ENCODE measurements around the gene KMT2D.

The KMT2D gene

DNA sequence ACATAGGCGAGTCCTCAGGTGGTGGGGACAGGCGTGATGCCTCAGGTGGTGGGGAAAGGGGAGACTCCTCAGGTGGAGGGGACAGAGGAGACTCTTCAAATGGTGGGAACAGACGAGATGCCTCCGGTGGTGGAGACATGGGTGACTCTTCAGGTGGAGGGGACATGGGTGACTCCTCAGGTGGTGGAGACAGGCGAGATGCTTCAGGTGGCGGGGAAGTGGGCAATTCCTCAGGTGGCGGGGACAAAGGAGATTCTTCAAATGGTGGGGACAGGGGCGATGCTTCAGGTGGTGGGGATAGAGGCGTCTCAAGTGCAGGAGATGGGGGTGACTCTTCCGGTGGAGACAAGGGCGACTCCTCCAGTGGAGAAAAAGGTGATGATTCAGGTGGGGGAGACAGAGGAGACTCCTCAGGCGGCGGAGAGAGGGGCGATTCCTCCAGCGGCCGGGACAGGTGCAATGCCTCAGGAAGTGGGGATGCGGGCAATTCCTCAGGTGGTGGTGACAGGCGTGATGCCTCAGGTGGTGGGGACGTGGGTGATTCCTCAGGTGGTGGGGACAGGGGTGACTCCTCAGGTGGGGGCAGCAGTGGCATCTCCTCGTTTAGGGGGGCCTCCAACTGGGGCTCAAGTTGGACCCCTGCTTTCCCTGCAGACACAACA lies 8.7 kb downstream of the KMT2D start:
- no peak for ATAC-seq

DNA sequence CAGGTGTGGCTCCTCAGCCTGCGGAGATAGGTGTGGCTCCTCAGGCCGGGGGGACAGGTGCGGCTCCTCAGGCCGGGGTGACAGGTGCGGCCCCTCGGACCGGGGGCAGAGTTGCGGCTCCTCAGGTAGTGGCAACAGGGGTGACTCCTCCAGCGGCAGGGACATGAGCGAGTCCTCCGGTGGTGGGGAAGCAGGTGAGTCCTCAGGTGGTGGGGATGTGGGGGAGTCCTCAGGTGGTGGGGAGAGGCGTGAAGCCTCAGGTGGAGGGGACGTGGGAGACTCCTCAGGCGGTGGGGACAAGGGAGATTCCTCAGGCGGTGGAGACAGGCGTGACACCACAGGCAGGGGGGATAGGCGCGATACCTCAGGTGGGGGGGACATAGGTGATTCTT lies 9.2 kb downstream of the KMT2D start:
- ATAC-seq, result no peak

DNA sequence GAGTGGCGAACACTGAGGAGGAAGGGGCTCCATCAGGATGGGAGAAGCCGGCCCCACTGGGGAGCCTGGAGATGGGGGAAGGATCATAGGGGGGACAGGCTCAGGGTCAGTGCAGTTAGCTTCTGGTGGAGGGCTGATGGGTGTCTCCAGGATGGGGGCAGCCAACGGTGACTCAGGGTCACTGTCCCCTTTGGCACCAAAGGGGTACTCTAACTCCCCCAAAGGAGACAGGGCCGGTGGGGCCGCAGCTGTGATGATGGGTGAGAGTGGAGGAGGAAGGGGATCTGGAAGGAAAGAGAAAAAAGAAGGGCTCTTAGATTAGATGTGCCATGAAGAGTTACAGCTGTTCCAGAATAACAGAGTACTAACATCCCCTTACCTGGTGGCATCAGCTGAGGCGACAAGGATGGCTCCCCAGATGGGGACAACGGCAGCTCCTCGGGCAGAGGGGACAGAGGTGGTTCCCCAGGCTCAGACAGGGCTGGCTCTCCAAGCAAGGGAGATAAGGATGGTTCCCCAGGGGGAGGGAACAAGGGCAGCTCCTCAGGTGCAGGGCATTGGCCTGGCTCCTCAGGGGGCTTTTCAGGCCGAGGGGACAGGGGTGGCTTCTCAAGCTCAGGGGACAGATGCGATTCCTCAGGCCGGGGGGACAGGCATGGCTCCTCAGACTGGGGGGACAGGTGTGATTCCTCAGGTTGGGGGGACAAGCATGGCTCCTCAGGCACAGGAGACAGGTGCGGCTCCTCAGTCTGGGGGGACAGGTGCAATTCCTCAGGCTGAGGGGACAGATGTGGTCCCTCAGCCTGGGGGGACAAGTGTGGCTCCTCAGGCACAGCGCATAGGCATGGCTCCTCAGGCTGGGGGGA lies 9.9 kb downstream of the KMT2D start:
- no peak for ATAC-seq

DNA sequence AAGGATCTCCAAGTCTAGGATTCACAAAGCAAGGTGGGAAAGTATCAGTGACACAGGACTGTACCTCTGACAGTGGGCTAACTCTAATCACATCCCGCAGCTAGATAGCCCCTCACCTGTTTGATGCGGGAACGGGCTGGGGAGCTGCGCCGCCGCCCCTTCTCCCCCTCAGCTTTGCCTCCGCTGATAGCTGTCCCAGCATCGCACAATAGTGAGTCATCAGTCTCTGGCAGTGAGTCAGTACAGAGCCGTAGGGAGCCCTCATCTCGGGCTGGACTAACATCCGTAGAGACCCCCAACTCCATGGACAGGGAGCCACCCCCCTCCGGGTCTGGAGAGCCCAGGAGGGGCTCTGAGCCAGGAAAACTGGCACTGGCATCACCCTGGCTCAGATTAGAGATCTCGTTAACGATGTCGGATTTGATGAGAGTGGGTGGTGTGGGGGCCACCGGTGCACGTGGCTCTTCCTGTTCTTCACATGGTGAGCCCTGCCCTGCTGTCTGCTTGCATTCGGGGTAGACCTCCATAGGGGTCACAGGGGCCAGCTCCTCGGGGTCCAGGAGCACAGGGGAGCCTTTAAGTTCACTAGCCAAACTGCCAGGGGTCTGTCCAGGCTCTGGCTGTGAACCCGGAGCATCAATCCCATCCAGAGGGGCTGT lies 10.9 kb downstream of the KMT2D start:
- no peak for ATAC-seq

DNA sequence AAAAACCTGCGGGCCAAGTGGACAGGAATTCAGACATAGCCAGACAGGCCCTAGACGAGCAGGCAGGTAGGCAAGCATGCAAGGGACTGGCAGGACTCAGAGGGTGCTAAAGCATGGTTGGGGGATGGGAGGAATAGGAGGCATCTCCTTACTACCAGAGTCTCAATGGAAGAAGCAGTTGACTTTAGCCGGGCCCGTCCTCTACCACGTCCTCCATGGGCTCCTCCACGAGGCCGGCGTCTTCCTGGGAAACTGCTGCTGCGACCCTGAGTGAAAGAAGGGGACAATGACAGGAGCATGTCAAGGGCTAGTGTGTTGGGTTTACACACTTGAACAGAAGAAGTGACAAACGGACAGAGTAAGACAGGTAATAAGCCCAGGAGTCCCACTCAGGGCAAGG lies 11.6 kb downstream of the KMT2D start:
- ATAC-seq, result no peak

DNA sequence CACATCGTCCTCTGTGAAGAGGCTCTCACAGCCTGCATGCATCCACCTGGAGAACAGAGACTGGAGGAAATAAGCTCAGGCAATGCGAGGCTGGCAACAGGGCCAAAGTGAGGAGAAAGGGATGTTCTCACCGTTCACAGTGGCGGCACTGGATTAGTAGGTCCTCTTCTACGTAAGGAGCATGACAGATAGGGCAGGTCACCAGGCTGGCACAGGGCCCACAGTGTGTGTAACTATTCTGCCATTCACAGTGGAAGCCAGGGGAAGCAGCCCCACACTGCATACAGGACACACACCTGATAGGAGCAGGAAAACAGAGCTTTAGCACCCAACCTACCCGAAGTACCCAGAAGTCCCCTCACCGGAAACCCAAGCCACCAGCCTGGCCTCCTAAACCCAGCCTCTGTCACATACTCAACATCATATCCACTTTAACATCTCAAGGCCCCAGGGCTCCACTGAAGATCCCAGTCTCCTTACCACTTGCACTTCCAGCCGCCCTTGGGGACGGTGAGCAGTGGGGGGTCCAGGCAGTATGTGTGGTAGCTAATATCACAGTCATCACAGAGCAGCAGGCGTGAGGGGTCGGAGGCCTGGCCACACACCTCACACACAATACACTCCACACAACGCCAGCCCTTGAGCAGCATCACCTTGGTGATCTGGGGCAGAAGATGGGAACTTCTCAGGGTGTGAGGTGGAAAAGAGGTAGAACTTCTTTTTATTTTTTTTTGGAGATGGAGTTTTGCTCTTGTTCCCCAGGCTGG lies 14.3 kb downstream of the KMT2D start:
- no peak for ATAC-seq

DNA sequence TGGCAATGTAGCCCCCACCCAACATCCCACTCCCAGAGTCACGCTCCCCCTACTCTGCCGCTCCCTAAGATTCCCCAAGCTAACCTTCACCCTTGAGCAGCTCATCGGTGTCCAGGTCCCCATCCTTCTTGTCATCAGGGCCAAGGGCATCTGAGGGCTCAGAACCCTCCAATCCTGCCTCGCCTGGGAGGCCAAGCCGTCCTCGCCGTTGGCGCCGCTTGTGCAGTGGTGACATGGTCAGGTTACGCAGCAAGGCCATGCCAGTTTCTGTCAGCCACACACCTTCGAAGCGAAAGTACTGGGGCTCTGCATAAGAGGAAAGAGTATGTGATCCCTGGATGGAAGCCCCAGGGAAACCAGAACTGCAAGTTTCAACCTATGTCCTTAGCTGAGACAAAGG lies 15.9 kb downstream of the KMT2D start:
- no peak for ATAC-seq

DNA sequence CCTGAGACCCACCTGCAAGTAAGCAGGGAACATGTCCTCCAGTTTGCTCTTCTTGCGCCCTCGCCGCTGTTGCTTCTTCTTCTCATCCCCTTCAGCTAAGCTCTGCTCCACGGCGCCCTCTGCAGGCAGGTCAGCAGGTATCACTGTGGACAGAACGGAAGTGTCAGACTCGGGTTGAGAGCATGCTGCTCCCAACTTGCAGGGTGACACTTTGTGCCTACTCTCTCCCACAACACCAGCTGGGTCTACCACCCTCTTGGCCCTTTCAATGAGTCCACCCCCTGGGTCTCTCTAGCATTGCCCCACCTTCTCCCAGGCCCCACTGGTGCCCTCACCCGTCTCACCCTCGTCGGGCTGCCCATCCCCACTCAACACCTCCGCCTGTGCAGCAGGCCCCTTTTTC lies 16.7 kb downstream of the KMT2D start:
- peak; percentile 78 to 83 for ATAC-seq

DNA sequence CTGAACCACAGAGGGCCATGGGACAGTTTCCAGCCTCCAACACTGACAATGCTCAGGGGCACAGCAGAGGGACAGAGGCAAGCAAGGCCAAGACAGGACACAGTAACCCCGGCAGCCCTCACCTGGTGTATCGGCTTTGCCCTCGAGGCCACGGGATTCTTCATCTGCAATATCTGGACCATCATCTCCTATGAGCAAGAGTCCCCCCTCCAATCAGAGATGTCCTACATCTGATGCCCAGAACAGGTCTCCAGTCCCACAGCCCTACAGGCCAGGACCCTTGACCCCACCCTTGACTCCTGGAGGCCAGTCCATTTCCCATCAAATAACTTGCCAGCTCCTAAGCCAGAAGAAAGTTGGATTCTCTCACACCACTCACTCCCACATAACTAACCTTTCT lies 17.4 kb downstream of the KMT2D start:
- ATAC-seq, result no peak

DNA sequence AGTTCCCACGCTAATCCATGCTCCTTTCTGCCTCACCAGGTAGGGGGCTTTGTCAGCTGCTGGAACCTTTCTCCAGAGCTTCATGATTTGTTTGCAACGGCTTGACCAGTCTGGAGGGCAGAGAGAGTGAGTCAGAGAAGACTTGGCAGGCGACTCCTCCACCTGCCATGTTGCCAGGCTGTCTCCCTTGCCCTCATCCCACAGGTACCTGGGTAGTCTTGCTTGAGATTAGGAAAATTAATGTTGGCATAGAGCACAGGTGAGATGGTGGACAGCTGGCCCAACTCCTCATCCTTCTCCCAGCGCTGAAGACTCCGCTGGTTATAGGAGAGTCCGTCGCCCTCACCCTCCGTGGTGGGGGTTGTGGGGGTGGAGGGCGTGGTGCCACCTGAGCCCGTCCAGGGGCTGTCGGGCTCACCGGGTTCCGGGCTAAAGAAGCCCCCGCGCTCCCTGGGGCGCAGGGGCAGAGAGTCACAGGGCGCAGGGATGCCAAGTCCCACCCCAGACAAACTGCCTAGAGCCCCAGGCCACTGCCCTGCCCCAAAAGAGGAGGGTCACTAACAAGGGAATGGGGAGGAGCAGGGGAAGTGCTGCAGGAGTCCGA lies 18.6 kb downstream of the KMT2D start:
- ATAC-seq, result no peak

DNA sequence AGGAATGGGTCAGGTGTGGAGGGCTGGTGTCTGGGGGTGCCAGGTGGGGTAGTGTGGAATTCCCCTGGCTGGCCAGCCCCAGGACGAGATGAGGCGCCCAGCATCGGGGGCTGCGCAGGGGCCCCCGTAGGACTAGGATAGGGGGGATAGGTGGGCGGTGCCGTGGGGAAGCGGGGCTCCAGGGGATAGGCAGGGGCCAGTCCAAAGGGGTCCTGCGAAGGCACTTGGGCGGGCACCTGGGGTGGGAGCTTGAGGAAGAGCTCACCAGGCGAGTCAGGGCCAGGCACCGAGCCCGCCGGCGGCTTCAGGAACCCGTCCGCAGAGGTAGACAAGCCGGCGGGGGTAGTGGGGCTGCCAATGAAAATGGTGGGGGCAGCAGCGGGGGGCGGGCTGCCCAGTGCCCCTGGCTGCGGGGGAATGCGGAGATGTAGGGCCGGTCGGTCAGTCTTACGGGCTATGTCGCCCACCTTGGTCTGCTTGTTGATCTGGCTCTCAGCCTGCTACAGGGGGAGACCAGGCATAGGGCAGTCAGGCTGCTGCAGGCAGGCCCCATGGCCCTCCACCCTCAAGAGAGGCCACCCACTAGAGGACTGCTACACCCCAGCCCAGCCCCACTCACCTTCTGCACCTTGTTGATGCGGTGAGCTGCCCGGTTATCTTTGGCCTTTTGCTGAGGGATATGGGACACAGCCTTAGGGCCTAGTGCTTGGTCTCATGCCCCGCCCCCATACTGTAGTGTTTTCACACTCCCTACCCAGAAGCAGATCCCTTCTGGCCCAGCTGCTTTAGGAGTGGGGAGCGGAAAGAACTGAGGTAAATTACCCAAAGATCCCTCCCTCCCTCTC lies 19.3 kb downstream of the KMT2D start:
- no peak for ATAC-seq

DNA sequence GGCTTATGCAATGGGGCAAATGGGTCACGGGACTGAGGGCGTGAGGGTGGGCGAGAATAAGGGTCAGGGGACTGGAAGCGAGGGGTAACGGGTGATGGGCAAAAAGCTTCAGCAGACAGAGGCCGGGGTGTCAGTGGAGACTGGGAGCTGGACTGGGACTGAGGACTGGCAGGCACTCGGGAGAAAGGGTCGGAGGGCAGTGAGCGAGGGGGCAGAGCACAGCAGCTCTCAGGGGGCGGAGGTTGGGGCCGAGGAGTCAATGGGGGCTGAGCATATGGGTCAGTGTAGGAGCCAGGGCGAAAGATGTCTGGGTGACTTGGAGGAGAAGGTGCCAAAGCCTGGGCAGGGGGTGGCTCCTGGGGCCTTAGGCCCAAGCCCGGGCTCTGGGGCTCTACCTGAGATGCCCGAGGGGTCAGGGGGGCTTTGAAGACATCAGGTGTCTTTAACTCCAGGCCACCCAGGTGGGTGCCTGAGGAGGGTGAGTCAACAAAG lies 20.2 kb downstream of the KMT2D start:
- ATAC-seq, result no peak

DNA sequence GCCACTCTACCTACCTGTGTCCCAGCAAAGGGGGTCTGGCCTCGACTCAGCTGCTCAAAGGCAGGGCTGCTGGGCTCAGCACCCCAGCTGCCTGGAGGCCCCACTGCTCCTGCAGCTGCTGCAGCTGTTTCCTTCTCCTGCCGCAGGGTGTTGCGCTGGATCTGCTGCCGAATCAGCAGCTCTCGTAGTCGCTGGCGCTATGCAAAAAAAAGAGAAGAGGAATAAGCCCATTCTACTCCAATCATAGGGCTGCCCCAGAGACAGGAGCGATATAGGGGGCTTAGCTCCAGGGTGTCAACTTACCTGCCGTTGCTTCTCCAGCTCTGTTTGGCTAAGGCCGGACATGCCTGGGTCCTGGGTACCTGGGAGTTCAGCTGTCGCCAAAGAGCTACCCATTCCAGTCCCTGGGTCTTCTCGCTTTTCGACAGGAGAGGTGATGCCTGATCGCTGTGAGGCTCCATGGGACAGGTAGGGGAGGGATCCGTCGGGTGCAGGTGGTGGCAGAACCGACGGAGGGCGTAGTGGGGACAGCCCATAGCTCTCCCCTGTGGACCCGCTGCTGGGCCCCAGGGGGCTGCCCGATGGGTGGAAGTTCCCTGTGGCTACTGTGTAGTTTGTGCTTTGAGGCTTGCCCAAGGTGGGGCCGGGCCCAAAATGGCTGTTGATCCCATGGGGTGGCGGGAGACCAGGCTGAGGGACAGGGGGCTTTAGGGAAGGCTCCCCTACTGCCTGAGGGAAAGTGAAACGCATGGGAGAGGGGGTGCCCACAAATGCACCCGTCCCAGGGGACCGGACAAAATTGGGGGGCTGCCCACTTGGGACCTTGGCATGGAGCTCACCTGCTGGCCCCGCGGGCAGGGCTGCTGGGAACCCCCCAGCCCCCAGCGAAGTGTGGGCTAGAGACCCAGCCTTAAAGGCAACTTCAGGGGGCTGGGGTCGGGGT lies 20.9 kb downstream of the KMT2D start:
- no peak for ATAC-seq

DNA sequence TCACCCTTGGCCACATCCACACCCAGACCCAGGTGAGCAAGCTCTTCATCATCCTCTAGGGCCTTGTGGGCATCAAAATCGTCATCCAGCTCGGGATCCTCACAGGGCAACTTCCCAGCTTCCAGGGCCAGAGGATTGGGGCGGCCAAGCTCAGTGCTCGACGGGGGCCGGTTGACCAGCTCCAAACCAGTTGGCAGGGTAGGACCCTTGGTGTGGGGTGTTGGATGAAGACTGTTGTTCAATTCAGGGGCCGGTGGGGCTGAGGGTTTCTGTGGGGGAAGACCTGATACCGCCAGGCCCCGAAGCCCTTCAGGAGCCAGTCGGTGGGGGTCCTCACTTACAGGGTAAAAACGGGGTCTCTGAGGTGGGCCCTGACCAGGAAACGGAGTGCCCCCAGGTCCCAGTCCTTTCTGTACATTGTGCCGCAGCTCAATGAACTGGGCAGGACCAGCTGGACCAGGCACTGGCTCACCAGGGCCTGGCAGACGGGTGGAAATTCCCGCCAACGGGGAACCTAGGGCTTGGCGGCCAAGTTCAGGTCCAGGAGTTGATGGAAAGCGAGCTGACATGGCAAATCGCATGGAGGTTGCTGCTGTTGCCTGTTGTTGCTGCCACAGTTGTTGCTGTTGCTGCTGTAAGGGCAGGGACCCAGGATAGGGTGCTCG lies 22.2 kb downstream of the KMT2D start:
- ATAC-seq, result no peak

DNA sequence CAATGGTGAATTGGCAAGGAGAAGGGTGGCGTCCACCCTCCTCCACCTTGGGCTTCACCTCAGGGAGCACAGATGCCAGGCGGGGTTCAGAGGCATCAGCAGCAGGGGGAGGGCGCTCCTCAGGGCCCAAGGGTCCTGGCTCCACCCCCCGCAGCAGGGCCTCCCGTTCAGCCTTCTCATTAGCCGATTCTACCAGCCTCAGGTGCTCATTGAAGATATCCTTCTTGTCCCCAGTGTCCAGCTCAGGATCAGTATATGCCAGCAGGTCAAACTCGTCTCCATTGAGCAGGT lies 22.7 kb downstream of the KMT2D start:
- ATAC-seq, result no peak

DNA sequence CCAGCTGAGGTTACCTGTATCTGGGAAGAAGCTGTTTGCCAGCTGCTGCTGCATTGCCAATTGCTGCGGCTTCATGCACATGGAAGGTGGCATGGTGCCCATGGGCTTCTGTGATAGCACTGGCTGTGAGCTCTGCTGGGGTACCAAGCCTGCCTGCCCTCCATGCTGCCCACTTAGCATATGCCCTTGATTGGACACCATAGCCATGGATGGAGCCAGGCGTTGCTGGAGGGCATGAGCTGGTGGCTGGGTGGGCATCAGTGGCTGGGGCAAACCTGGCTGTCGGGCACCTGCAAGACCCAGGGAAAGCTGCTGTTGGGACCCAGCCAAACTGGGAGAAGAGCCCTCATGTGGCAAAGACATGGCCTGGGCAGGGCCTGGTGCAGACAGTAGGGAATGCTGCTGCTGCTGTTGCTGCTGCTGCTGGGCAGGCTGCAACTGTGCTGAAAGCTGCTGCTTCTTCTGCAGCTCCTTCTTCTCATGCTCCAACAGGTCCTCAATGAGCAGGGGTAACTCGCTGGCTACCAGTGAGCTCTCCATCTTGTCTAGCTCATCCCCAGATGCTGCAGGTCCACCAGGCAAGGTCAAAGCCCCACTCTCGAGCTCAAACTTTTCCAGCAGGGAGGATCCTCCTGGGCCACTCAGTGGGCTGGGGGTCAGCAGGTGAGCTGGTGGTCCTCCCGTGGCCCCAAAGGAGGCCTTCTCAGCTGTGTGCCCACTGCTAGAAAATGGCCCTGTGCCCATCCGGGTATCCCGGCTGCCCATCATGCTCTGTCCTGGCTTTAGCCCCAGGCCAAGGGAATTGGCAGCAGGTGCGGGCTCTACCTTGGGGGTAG lies 23.3 kb downstream of the KMT2D start:
- ATAC-seq, result no peak

DNA sequence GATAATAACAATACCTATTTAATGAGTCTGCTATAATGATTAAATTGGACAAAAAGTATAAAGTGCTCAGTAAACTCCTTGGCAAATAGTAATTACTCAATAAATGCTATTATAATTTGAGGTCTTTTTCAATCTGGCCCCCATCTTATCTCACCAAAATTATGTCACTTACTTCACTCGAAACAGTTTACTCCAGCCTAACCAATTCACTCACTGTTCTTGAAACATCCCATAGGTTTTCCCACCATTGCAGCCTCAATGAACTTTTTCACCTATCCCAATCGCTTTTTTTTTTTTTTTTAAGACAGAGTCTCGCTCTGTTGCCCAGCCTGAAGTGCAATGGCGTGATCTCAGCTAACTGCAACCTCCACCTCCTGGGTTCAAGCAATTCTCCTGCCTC lies 24.6 kb downstream of the KMT2D start:
- no peak for ATAC-seq

DNA sequence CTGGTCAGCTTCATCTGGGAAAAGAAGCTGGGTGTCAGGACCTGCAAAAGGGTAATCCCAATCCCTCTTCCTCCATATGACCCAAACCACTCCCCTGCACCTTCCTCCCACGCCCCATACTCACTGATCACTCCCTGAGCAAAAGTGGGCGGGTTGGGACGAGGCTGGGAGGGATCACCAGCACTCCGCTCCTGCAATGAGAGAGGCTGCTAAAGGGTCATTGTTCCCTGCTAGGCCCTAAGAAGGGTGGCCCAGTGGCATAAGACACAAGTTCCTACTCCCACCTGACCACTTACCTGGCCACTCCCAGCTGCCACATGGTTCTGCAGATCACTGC lies 26.3 kb downstream of the KMT2D start:
- ATAC-seq, result no peak

DNA sequence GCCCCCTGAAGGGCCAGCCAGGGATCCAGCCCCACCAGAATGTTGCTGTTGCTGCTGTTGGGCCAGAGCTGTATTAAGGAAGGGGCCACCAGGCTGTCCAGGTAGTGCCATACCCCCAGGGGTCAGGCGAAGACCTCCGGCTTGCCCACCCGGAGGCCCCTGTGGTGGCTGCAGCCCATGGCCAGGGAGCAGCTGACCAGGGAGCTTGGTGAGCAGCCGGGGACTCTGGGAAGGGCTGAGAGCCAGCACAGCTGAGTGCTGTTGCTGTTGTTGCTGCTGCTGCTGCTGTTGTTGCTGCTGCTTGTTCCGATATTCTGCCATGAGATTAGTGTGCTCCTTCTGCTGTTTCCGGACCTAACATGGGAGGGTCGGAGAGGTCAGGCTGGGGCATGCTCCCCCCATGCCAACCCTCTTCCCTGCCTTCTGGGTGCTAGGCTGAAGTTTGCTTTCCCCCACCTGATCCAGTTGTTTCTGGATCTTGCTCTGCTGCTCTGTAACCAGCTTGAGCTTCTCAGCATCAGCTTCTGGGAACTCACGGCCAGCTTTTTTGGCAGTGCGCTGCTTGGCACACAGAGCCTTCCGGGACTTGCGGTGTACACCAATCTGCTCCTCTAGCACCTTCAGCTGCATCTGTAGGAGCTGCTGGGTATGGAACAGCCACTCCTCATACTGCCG lies 26.8 kb downstream of the KMT2D start:
- ATAC-seq, result no peak

Data from activated CD4-positive, CD25-positive, alpha-beta regulatory T cell treated with anti-CD3 and anti-CD28 coated beads, Interleukin-2, amount 50 U/mL, for 24 hours (primary cell).